Central memory CD4-positive, alpha-beta T cell (primary cell): ENCODE measurements around the gene RARS1.
"Not testable (repeated sequence)": the region's sequence is repeated elsewhere in the genome, so short reads cannot be mapped to it uniquely, and the experiment has no call there.

Experiments used
- DNase-seq: peaks from one replicate; pipeline ENCODE4 v3.0.0; 2022

The RARS1 gene

GRCh38 chr5:168481330-168481788 lies 4.9 kb upstream of the RARS1 start:
- peak; percentile 1 for DNase-seq

- no peak for DNase-seq
Observed at GRCh38 chr5:168482361-168482760, 3.9 kb upstream of the RARS1 start.

- DNase-seq = no peak
Observed at GRCh38 chr5:168489059-168489458, 2.8 kb downstream of the RARS1 start.

GRCh38 chr5:168494057-168494555 lies 7.8 kb downstream of the RARS1 start:
- DNase-seq = no peak

DNA sequence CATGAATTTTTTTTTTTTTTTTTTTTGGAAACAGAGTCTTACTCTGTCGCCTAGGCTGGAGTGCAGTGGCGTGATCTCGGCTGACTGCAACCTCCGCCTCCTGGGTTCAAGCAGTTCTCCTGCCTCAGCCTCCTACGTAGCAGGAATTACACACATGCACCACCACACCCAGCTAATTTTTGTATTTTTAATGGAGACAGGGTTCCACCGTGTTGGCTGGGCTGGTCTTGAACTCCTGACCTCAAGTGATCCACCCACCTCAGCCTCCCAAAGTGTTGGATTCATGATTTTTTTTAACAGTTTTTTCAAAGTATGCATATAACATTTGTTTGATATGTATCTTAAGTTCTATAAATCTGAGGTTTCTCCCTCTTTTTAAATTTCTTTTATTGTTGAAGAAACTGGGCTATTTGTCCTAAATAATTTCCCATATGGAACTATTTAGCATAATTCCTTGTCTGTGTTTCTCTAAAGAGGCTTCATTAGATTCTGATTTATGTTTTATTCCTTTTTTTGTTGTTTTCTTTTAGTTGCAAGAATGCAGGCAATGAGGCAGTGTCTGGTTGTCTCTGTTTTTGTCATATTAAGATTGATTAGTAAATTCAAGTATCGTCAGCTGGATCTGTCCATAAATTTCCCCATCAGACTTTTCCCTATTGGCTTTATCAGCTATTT lies 16.4 kb downstream of the RARS1 start:
- DNase-seq = no peak

- no peak for DNase-seq
Observed at GRCh38 chr5:168513861-168514428, 27.7 kb downstream of the RARS1 start.

GRCh38 chr5:168525856-168526255 lies 39.6 kb downstream of the RARS1 start:
- DNase-seq = no peak

- DNase-seq = no peak
Observed at GRCh38 chr5:168527756-168528295, 41.6 kb downstream of the RARS1 start.

DNA sequence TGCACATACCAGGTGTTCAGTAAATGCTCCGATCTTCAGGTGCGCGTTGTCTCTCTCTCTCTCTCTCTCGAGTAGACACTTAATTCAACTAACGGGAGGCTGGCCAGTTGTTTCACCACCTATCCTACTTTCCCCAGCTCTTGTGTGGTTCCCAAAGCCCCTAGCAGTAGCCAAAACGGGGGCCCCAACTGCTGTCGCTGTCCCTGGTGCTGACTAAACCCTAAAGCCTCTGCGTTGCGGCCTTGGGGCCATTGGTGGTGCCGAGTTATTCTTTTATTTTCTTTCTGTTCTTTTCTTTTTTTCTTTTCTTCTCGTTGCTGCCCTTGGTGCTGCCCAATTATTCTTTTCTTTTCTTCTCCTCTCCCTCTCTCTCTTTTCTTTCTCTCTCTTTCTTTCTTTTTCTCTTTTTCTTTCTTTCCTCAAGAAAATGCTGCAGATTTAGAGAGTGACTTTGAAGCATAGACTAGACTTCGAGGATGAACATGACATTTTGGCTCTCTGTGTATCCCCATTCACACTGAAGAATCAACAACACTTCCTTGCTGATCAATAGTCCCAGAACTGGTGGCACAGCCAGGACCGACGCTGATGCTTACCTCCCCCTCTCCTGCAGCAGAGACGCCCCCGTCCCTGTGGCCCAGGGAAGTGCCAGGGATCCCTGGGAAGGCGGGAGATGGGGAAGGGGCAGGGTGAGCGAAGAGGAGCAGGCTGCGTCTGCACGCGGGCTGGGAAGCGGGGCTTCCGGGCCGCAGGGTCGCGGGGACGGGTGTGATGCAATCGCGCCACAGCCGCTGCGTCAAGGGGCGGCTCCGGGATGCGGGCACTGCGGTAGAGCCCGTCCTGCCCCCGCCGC lies 42.5 kb downstream of the RARS1 start, which contains the start of gene FBLL1:
Gene FBLL1 (plus strand): TSS at position 785 of the 853 bp plus-strand sequence. CDS start 200 bp downstream, outside the sequence.
- DNase-seq = no peak

DNA sequence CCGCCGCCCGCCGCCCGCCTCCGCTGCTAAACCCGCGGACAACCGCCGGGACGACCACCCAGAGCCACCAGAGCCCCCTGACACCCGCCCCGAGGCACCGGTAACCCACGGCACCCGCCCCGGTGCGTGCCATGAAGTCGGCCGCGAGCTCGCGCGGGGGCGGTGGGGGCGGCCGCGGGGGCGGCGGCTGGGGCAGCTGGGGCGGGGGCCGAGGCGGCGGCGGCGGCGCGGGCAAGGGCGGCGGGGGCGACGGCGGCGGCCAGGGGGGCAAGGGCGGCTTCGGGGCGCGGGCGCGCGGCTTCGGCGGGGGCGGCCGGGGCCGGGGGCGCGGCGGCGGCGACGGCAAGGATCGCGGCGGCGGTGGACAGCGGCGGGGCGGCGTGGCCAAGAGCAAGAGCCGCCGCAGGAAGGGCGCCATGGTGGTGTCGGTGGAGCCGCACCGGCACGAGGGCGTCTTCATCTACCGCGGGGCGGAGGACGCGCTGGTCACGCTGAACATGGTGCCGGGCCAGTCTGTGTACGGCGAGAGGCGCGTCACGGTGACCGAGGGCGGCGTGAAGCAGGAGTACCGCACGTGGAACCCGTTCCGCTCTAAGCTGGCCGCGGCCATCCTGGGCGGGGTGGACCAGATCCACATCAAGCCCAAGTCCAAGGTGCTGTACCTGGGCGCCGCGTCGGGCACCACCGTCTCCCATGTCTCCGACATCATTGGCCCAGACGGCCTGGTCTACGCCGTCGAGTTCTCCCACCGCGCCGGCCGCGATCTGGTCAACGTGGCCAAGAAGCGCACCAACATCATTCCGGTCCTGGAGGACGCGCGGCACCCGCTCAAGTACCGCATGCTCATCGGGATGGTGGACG lies 43.3 kb downstream of the RARS1 start:
- no peak for DNase-seq

GRCh38 chr5:168530621-168531150 lies 44.4 kb downstream of the RARS1 start:
- DNase-seq = no peak

DNA sequence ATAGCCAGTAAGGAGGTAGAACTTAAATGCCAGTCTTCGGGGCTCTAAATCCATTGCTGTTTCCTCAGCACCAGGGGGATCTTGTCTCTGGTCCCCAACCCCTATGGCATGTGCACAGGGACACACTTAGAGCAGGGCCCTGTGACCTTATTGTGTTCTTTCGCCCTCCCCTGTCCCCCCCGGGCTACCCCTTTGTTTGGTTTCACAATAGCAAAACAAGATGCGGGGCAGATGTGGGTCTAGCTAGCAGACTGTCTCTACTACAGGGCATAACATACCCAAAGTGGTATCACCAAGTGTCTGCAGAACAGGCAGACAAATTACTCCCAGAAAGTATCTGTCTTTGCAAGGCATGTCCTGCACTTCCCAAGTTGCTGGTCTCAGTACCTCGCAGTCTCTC lies 44.9 kb downstream of the RARS1 start:
- no peak for DNase-seq

GRCh38 chr5:168531987-168532864 lies 46.0 kb downstream of the RARS1 start:
- DNase-seq = no peak

DNA sequence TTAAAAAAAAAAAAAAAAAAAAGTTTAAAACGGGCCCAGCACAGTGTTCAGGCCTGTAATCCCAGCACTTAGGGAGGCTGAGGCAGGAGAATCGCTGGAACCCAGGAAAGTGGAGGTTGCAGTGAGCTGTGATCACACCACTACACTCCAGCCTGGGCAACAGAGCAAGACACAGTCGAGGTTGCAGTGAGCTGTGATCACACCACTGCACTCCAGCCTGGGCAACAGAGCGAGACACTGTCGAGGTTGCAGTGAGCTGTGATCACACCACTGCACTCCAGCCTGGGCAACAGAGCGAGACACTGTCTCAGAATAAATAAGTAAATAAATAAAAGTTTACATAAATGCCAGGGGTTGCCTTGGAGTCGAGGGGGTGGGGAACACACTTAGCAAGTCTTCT lies 48.1 kb downstream of the RARS1 start:
- not testable (repeated sequence) for DNase-seq

DNA sequence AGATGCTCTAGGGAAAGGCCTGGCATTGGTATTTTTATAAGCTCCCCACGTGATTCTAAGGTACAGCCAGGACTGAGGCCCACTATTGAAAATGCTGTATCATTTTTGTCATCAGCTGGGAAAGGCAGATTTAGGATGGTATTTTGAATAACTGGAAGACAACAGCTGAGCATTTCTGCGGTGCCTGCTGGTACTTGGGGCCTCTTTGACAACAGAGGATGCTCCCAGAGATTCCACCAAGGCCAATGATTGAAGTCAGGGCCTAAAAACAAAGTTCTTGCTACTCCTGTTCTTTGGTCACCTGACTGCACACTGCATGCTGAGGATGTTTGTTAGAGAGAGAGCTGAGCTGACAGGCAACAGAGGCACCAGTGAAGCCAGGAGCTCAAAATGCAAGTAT lies 50.9 kb downstream of the RARS1 start:
- no peak for DNase-seq

- DNase-seq = no peak
Observed at GRCh38 chr5:168549554-168549953, 63.3 kb downstream of the RARS1 start.

GRCh38 chr5:168550656-168551055 lies 64.4 kb downstream of the RARS1 start:
- DNase-seq = no peak

- no peak for DNase-seq
Observed at GRCh38 chr5:168552146-168552545, 65.9 kb downstream of the RARS1 start.

DNA sequence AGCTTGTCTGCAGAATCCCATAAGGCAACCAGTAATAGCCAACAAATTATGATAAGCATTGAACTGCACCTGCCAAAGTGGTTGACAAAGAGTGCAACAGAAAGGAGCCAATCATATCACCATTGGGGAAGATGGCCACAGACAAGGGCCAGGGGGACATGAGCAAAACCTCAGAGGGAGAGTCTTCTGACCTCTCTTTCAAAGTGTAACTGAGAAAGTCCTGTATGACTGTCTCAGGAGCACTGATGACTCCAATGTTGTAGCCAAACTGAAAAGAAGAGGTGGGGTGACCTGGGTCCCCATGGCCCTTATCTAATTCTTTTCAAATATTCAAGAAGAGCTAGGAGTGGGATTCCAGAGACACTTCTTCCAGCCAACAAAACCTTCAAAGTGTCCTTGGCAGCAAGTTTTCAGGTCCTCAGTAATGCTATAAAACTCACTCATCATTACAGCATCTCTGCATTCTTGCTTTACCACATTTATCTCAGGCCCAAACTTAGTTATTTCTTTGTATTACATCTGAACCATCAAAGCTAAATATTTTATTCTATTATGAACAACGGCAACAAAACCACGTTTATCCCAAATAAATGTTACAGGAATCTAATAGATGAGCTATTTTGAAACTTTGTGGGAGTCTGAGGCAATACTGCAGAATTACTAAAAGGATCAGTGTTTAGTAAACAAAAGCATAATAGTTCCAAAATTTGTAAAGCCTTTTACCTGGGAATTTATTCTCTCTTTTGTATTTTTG lies 67.3 kb downstream of the RARS1 start:
- DNase-seq = no peak

GRCh38 chr5:168557389-168557788 lies 71.1 kb downstream of the RARS1 start:
- no peak for DNase-seq
